A549 treated with CpdA at 1 μM for 4 hours (cell line): ENCODE results near the gene SLC25A48. TPM values are rescaled to one million over a fixed set of nuclear protein-coding genes. Genes with fewer than 3 reads are reported as not detected.

Source experiments
- total RNA-seq: library from RNA; stranded (reverse); fragments of 200-300 nt; extraction: Qiagen RNA extraction; gene quantifications from 5 replicates; pipeline ENCODE4 v1.2.3, GENCODE V29; 2022; ENCODE audit warnings: low read depth

SLC25A48 gene
- 0.13 to 0.17 TPM in 2 of 5 replicates, not detected in the others for total RNA-seq

GRCh38 chr5:135834639-135835529 lies at the start of gene SLC25A48:
Gene SLC25A48, plus strand, starts transcription at chr5:135834663. Its CDS starts 185 bp downstream, at chr5:135834848.

GRCh38 chr5:135895474-135896006 lies 61.1 kb downstream of the SLC25A48 start, which contains the start of gene IL9:
Gene IL9, minus strand, starts transcription at chr5:135895841. Its CDS starts 25 bp downstream, at chr5:135895816.

Other genes starting within 250 kb of the SLC25A48 start
- not detected in 5 replicates for gene IL9, start 61.2 kb downstream of the SLC25A48 start, total RNA-seq
- not detected in 5 replicates for gene LECT2, start 120.3 kb downstream of the SLC25A48 start, total RNA-seq
- gene TGFBI, start 194.3 kb downstream of the SLC25A48 start, total RNA-seq: 1,442 to 2,234 TPM (median 1,874 TPM) in 5 replicates